Measurements from ENCODE around the gene BBOX1.

DNA sequence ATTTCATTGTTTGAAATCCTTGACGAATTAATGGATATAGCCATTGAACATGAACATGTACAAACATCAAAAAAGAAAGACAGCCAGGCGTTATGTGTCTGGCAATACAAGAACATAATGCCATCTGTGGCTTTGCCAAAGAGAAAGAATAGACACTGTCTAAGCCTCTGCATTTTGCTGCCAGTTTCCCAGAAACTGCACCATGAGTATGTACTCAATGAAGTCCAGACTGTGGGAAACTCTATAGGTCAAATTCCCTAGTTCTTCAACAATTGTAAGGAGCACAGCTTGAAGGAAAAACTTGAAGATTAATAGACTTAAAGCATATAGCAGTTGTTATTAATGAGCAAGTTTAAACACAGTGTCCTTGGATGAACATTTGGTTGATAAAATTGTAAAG lies 71.3 kb downstream of the BBOX1 start:
- no peak for TF ChIP-seq RFX5 (IDR thresholded peaks at IDR 0.05)
- no peak for TF ChIP-seq JUN (IDR thresholded peaks at IDR 0.05)
- TF ChIP-seq, protein P1, sequence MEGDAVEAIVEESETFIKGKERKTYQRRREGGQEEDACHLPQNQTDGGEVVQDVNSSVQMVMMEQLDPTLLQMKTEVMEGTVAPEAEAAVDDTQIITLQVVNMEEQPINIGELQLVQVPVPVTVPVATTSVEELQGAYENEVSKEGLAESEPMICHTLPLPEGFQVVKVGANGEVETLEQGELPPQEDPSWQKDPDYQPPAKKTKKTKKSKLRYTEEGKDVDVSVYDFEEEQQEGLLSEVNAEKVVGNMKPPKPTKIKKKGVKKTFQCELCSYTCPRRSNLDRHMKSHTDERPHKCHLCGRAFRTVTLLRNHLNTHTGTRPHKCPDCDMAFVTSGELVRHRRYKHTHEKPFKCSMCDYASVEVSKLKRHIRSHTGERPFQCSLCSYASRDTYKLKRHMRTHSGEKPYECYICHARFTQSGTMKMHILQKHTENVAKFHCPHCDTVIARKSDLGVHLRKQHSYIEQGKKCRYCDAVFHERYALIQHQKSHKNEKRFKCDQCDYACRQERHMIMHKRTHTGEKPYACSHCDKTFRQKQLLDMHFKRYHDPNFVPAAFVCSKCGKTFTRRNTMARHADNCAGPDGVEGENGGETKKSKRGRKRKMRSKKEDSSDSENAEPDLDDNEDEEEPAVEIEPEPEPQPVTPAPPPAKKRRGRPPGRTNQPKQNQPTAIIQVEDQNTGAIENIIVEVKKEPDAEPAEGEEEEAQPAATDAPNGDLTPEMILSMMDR (IDR thresholded peaks at IDR 0.05): no peak
- TF ChIP-seq, protein P2, sequence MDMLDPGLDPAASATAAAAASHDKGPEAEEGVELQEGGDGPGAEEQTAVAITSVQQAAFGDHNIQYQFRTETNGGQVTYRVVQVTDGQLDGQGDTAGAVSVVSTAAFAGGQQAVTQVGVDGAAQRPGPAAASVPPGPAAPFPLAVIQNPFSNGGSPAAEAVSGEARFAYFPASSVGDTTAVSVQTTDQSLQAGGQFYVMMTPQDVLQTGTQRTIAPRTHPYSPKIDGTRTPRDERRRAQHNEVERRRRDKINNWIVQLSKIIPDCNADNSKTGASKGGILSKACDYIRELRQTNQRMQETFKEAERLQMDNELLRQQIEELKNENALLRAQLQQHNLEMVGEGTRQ (IDR thresholded peaks at IDR 0.05): no peak
- TF ChIP-seq EP300 (IDR thresholded peaks at IDR 0.05): no peak
- TF ChIP-seq EHMT2 (IDR thresholded peaks at IDR 0.05; ENCODE audit: low read depth): no peak
- TF ChIP-seq MYC (IDR thresholded peaks at IDR 0.05; ENCODE audit: borderline replicate concordance, low read length): no peak
